Dermis blood vessel endothelial cell (primary cell): ENCODE data around the gene ROBO2. TPM values are rescaled to one million over a fixed set of nuclear protein-coding genes. Genes with fewer than 3 reads are reported as not detected.
"Not testable (repeated sequence)": the region's sequence is repeated elsewhere in the genome, so short reads cannot be mapped to it uniquely, and the experiment has no call there.

ENCODE experiments used
- DNase-seq: peaks from one replicate; pipeline ENCODE4 v3.0.0; 2010
- total RNA-seq: library from RNA; depleted of rRNA; stranded (reverse); fragments of >200 nt; gene quantifications from 2 replicates; pipeline ENCODE4 v1.2.3, GENCODE V29; 2014

ROBO2 gene
- total RNA-seq, 1 donor from 2014 or later, result not detected

GRCh38 chr3:77345009-77345408 lies 305.1 kb downstream of the ROBO2 start:
- DNase-seq, result no peak

GRCh38 chr3:77348244-77348855 lies 308.5 kb downstream of the ROBO2 start:
- peak; percentile 63 for DNase-seq

DNA sequence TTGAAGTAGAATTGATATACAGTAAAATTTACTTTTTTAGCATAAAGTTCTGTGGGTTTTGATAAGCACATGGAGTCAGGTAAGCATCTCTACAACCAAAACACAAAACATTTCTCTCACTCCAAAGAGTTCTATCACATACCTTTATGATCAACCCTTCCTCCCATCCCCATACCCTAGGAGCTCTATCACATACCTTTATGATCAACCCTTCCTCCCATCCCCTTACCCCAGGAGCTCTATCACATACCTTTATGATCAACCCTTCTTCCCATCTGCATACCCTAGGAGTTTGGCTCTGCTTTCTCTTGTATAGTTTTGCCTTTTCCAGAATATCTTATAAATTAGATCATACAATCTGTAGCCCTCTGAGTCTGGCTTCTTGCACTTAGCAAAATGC lies 315.1 kb downstream of the ROBO2 start:
- DNase-seq, result no peak

GRCh38 chr3:77362936-77363335 lies 323.0 kb downstream of the ROBO2 start:
- DNase-seq, result no peak

GRCh38 chr3:77365152-77365551 lies 325.3 kb downstream of the ROBO2 start:
- DNase-seq, result no peak

- DNase-seq, result peak; percentile 16
Measured at GRCh38 chr3:77370413-77370812, 330.5 kb downstream of the ROBO2 start.

DNA sequence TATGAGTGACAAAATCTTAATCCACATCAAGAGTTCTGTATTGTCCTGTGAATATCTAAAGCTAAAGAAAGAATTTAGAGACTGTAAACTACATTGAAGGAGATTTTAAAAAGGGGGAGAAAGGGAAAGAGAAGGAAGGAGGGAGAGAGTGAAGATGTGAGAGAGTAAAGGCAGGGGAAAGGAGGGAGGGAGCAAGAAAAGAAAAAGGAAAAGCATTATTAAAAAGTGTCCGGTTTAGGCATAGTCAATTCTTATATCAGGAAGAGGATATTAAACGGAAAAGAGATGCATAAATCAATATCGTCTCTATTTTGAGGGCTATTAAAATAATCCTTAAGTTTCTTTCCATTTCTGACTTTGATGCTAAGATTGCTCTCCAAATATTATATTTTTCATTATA lies 332.1 kb downstream of the ROBO2 start:
- no peak for DNase-seq

- no peak for DNase-seq
Measured at GRCh38 chr3:77372634-77373346, 332.9 kb downstream of the ROBO2 start.

GRCh38 chr3:77373619-77374018 lies 333.7 kb downstream of the ROBO2 start:
- no peak for DNase-seq

- no peak for DNase-seq
Measured at GRCh38 chr3:77376511-77376910, 336.6 kb downstream of the ROBO2 start.

- no peak for DNase-seq
Measured at GRCh38 chr3:77377717-77378116, 337.8 kb downstream of the ROBO2 start.

GRCh38 chr3:77380136-77380535 lies 340.2 kb downstream of the ROBO2 start:
- DNase-seq, result no peak

- DNase-seq, result no peak
Measured at GRCh38 chr3:77381431-77381830, 341.5 kb downstream of the ROBO2 start.

DNA sequence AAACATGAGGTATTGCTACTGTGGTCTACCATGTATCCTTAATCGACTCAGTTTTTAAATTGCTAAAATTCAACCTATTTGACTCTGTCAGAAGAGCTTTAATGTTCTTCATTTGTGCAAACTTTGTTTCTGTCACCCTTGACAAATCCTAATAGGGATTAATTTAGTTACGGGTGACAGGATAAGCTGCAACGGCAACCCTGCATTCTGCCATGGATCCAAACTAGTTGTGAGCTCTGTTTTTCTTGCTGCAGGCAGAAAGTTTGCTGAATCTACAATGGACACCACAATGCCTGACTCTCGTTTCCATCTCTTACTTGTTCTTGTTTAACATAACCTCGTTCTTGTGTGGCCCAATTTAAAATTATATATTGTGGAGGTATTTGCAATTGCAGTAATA lies 352.3 kb downstream of the ROBO2 start:
- no peak for DNase-seq

- DNase-seq, result no peak
Measured at GRCh38 chr3:77394046-77394445, 354.1 kb downstream of the ROBO2 start.

DNA sequence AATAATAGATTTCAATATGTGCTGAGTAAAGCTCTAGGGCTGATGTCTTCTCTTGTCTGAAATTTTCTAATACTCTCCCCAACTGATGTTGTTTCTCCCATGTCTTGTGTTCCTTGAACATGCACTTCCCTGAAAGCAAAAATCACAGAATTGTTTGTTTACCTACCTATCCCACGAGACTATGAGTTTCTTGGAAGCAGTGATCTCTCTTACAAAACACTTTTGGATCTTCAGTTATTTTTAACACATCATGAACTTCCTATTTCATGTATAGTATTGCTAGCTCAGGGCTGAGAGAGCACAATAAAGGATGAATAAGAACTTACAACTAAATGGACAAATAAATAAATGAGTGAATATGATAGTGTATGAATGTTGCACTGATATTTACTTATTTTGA lies 365.0 kb downstream of the ROBO2 start:
- DNase-seq, result no peak

DNA sequence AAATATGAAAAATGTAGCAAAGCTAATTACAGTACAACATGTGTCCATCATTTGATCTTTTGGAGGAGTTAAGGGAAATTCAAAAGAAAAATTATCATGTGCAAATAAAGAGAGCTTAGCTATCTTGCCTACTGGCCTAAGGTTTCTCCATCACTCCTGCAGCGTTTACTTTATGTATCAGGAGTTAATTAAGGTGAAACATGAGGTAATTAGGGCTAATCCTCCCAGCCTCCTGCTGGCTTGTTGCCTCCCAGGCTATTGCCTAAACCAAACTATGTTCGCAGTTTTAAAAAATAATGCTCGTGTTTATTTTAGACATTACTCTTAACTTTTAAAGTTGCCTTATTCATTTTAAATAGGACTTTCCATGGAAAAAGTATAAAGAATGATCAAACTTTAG lies 367.5 kb downstream of the ROBO2 start:
- DNase-seq, result no peak

DNA sequence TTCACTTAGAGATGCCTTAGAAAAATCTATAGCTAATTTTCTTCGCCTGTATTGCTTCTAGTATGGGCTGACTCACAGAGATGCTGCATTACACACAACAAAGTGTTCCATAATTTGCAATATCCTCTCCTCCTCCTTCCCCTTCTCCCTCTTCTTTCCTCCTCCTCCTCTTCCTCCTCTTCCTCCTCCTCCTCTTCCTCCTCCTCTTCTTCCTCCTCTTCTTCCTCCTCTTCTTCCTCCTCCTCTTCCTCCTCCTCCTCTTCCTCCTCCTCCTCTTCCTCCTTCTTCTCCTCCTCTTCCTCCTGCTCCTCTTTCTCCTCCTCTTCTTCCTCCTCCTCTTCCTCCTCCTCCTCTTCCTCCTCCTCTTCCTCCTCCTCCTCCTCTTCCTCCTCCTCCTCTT lies 370.4 kb downstream of the ROBO2 start:
- not testable (repeated sequence) for DNase-seq

GRCh38 chr3:77411334-77411733 lies 371.4 kb downstream of the ROBO2 start:
- no peak for DNase-seq

DNA sequence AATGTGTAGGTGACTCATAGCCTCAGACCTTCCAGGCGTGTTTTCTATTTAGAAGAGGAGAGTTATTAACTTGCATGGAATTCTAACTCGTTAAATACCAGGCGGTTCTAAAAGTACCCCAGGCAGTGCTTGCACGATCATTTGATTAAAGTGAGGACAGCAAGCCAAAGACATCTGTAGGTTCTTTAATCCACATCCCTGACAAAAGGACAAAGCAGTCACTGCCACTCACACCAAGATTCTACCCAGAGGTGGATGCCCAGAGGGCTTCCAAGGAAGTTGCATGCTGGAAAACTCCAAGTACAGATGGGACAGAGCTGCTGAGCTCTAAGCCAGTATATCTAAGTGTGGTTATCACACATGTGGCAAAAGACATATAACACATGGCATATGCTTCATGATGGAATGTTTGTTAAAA lies 372.1 kb downstream of the ROBO2 start:
- DNase-seq, result no peak

DNA sequence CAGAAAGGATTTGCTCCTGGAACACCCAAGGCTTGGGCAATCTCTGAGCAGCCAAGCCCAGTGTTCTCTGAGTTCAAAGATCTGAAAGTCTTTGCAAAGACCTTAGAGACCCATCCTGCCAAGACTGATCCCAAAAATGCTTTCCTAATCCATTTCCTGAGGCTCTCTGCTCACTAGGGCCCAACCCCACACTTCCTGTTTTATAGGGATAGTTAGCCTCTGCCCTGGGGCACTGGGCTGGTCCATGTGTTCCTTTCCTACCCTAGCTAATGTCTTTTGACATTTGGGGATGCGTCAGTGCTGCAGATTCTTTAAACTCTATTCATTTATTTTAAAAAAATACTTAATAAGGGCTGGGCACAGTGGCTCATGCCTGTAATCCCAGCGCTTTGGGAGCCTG lies 372.7 kb downstream of the ROBO2 start:
- no peak for DNase-seq

DNA sequence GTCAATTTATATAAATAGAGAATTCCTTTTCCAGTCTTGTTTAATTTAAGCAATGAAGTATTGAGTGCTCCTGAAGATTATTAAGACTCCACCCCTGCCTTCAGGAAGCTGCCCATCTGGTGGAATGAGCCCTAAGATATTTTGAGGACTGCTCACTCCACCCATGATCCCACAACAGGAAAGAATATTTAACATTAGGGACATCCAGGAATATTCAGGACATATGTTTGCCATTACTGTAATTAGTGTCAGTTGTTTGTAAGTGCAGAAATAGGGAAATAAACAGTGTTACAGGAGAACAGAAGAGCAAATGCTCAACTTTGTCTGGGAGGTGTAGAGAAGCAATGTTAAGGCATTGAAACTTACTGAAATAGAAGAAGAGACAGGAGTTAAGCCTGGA lies 375.0 kb downstream of the ROBO2 start:
- no peak for DNase-seq

- no peak for DNase-seq
Measured at GRCh38 chr3:77420336-77420735, 380.4 kb downstream of the ROBO2 start.

DNA sequence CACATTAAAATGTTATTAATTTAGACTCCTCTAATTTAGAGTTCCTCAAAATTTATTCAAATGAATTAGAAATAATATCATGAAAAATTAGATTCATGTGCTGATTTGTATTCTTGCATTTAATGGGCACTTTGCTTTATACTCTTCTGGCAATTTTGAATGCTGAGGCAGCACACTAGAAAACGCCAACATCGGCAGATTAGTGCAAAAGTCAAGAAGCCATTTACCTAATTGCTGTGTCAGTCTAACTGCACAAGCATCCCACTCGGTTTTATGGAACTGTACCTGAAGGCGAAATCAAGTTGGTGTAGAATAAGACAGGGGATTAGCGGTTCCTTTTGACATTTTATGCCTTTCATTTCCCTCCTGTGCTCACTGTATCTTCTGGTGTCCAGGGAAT lies 382.0 kb downstream of the ROBO2 start:
- DNase-seq, result no peak

DNA sequence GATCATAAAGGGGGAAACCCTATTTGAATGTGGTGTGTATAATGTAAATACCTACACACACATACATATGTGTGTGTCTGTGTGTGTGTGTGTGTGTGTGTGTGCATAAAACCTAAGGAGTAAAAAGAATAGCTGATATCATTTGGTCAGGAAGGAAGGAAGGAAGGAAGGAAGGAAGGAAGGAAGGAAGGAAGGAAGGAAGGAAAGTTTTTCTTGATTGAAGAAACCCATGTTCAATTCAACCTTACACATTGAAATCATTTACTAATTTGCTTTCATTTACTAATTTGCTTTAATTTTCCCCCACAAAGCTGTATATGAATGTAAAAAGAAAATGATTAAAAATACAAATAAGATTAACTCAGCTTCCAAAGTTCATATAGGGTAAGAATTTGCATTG lies 386.6 kb downstream of the ROBO2 start:
- no peak for DNase-seq
